SIG-M5 treated with dmso at 0.1 percent for 504 hours (cell line): ENCODE data around the gene STAMBPL1.

ENCODE experiments used
- DNase-seq: peaks from one replicate; lab custom pipeline; 2025; ENCODE audit not compliant: unreplicated experiment; lab: John Stamatoyannopoulos, UW

STAMBPL1 gene

GRCh38 chr10:88946965-88947590 lies 67.0 kb downstream of the STAMBPL1 start:
- peak; percentile 26 for DNase-seq

DNA sequence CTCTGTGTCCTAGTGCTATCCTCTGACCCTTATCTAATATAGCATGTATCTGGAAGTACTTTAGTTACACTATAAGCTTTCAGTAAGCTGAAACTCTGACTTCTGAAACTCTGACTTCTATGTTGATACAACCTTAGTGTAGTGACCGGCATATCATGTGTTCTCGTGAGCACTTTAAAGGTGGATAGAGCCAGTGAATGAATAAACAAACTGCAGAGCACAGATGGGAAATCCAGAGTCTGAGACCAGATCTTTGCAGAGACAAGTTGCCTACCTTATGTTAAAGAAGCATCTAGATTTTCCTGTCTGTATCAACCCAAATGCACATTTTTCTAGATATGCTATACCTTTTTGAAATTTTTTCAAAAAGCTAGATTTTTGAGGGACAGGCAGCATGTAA lies 69.0 kb downstream of the STAMBPL1 start:
- no peak for DNase-seq

- DNase-seq, result no peak
Measured at GRCh38 chr10:88949912-88950837, 70.1 kb downstream of the STAMBPL1 start.

- no peak for DNase-seq
Measured at GRCh38 chr10:88952647-88953111, 72.6 kb downstream of the STAMBPL1 start, which contains the start of gene ACTA2. Gene ACTA2 (minus strand): TSS chr10:88952773. CDS start chr10:88948930, 3,843 bp downstream.

- DNase-seq, result no peak
Measured at GRCh38 chr10:88953662-88954061, 73.6 kb downstream of the STAMBPL1 start.

DNA sequence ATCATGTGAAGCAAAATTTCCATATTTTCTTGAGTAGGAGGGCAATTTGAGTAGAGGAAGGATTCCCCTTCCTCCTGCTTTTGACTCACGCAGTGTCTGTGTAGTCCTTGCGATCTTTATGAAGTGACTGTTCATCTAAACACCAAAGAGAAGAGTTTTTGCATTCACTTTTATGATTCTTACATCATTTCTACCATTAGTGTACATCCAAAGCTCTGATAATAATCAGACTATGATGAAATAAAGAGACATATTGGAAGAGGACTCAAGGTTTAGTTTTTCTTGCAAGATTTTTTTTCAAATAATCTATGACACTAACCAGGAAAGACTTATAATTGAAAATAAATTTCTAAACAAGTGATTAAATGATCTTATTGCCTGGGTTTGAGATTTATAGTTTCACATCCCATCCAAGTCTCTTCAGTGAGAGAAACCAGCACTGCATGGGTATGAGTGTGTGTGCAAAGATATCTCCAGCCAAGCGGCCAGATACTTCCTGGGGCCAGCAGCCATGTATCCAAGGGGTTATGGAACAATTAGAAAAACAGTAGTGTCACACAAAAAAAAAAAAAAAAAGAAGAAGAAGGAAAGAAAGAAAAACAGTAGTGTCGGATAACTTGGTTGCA lies 74.5 kb downstream of the STAMBPL1 start:
- no peak for DNase-seq

DNA sequence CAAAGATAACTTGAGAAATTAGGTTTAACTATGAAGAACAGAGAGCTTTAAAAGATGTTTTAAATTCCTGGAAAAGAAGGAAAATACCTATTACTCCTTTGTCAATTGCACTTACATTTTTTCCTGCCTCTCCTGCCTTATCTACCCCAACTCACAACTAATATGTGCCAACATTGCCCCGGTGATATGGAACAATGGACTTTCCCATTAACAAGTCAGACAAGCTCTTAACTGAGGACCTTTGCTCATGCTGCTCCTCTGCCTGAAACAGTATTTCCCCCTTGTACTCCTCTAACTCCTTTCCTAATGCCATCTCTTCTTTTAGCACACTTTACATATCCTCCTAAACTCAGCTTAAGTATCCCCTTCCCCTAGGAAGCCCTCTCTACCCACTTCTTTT lies 77.3 kb downstream of the STAMBPL1 start:
- DNase-seq, result no peak

GRCh38 chr10:88958721-88959120 lies 78.7 kb downstream of the STAMBPL1 start:
- no peak for DNase-seq

- DNase-seq, result no peak
Measured at GRCh38 chr10:88960802-88961201, 80.8 kb downstream of the STAMBPL1 start.

GRCh38 chr10:88961266-88961665 lies 81.2 kb downstream of the STAMBPL1 start:
- DNase-seq, result no peak

- no peak for DNase-seq
Measured at GRCh38 chr10:88962336-88962735, 82.3 kb downstream of the STAMBPL1 start.

- no peak for DNase-seq
Measured at GRCh38 chr10:88963318-88963717, 83.3 kb downstream of the STAMBPL1 start.

DNA sequence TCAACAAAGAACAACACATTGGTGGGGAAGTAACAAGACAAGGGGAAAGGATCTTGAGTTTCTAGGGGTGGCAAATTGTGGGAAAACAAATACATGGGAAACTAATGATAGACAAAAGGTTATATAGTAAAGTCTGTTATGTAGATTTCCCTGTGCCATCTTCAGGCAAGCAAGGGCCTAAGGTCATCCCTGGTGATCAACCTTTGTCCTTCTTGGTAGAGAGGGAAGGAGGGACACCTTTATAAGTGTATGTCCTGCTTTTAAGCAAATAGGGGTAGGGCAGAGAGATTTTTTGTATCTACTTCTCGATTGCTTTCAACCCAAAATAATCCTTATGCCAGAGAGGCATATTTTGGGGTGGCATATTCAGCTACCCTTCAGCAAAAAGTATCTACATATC lies 84.3 kb downstream of the STAMBPL1 start:
- DNase-seq, result no peak

GRCh38 chr10:88964869-88965415 lies 84.9 kb downstream of the STAMBPL1 start:
- DNase-seq, result no peak

DNA sequence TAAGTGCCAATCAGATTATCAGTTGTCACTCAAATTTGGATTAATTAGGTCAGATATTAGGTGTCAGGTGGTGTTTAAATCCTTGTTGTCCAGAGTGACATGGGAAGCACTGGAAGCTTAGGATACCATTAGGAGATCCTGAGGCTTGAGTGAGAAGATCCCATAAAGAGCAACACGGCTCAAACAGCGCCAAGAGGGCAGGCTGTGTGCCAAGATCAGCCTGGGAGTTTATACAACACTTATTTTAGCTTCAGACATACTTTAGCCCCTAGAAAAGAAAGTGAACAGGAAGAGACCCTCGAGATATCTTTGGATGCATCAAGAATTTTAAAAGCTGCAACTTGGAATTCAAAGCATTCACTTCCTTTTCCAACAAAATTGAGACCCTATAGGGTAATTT lies 86.8 kb downstream of the STAMBPL1 start:
- DNase-seq, result no peak

DNA sequence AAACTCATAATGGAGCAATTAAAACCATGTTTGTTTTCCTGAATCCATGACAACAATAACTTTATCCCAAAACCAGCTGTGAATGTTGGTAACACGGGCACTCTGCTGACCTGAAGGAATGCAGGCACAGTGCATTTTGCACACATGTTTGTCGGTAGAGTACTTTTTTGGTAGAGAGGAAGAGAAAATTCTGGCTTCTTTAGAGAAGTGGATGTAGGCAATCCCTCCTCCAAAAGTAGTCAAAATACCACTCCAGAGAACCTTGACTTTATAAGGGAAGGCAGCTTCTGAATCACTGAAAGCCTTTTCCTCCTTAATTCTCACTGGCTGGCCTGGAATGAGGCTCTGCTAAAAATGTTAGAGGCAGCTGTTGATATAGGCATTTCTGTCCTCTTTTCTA lies 88.3 kb downstream of the STAMBPL1 start:
- DNase-seq, result no peak

- no peak for DNase-seq
Measured at GRCh38 chr10:88971221-88972061, 91.4 kb downstream of the STAMBPL1 start.
